Cardiac septum (tissue), 1 donor: ENCODE results near the gene ADAMTS6. TPM values are rescaled to one million over a fixed set of nuclear protein-coding genes. Genes with fewer than 3 reads are reported as not detected.

Source experiments
- DNase-seq: peaks from one replicate; pipeline ENCODE4 v3.0.0-alpha.2; 2020; ENCODE audit warnings: low spot score
- intact Hi-C: fragments of 100-400 bp; cut with DNase I; formaldehyde crosslinking; loops from one replicate; pipeline ENCODE4 v1.14.0; 2022
- total RNA-seq: library from RNA; stranded (reverse); fragmentation: NEBNext Ultra II Directional; extraction: Animal tissue kit (Norgen Biotek cat#: 25700); gene quantifications from one replicate; pipeline ENCODE4 v1.2.1, GENCODE V29; 2021
- donor health status: DM: no; HTN: no; CAD: no.

ADAMTS6 gene
- total RNA-seq, 1 donor from 2014 or later, result 1.9 TPM

- intact Hi-C loops, result no loop called here
- DNase-seq, result no peak
Observed at GRCh38 chr5:65125591-65126541, 355.9 kb downstream of the ADAMTS6 start.

- DNase-seq, result no peak
- intact Hi-C loops, result no loop called here
Observed at GRCh38 chr5:65121880-65122436, 359.8 kb downstream of the ADAMTS6 start.

GRCh38 chr5:65120371-65120967, 361.3 kb downstream of the ADAMTS6 start:
- intact Hi-C loops, result no loop called here
- DNase-seq, result no peak

GRCh38 chr5:65117525-65117924, 364.2 kb downstream of the ADAMTS6 start:
- intact Hi-C loops, result no loop called here
- DNase-seq, result no peak

- no peak for DNase-seq
- intact Hi-C loops, result no loop called here
Observed at GRCh38 chr5:65113771-65114170, 367.9 kb downstream of the ADAMTS6 start.

GRCh38 chr5:65111961-65112658, 369.6 kb downstream of the ADAMTS6 start:
- no peak for DNase-seq
- intact Hi-C loops, result no loop called here

- no peak for DNase-seq
- intact Hi-C loops, result loop anchor here (10.0 kb wide), 1 partner anchor 74 kb away; no protein-coding TSS in a partner anchor
Observed at GRCh38 chr5:65108786-65109743, 372.7 kb downstream of the ADAMTS6 start.

- no peak for DNase-seq
- intact Hi-C loops, result loop anchor here (10.0 kb wide), 1 partner anchor 70 kb away; no protein-coding TSS in a partner anchor
Observed at GRCh38 chr5:65105301-65105700, 376.4 kb downstream of the ADAMTS6 start.

GRCh38 chr5:65104831-65105230, 376.9 kb downstream of the ADAMTS6 start:
- intact Hi-C loops, result loop anchor here (5.0 to 10.0 kb wide), 4 partner anchors 43 to 457 kb away; partner anchors contain the start of genes CENPK and PPWD1
- DNase-seq, result no peak

- intact Hi-C loops, result loop anchor here (1.0 to 10.0 kb wide), 6 partner anchors 42 to 458 kb away; partner anchors contain the start of genes CENPK and PPWD1
- no peak for DNase-seq
Observed at GRCh38 chr5:65103756-65104440, 377.8 kb downstream of the ADAMTS6 start.

- peak; percentile 84 for DNase-seq
- intact Hi-C loops, result loop anchor here (1.0 to 10.0 kb wide), 6 partner anchors 41 to 459 kb away; partner anchors contain the start of genes CENPK and PPWD1
Observed at GRCh38 chr5:65102976-65103711, 378.6 kb downstream of the ADAMTS6 start.

- intact Hi-C loops, result loop anchor here (5.0 to 10.0 kb wide), 4 partner anchors 40 to 460 kb away; partner anchors contain the start of genes CENPK and PPWD1
- no peak for DNase-seq
Observed at GRCh38 chr5:65102371-65102975, 379.2 kb downstream of the ADAMTS6 start.

- no peak for DNase-seq
- intact Hi-C loops, result loop anchor here (5.0 to 10.0 kb wide), 4 partner anchors 39 to 461 kb away; partner anchors contain the start of genes CENPK and PPWD1
Observed at GRCh38 chr5:65101632-65102100, 380.1 kb downstream of the ADAMTS6 start.

GRCh38 chr5:65100911-65101631, 380.6 kb downstream of the ADAMTS6 start:
- intact Hi-C loops, result loop anchor here (5.0 to 10.0 kb wide), 4 partner anchors 39 to 461 kb away; partner anchors contain the start of genes CENPK and PPWD1
- no peak for DNase-seq
